Activated naive CD8-positive, alpha-beta T cell treated with anti-CD3 and anti-CD28 coated beads, Interleukin-2, amount 50 U/mL, for 16 hours (primary cell): Measurements from ENCODE around the gene TRABD2B.

Experiments
- DNase-seq: peaks from one replicate; pipeline ENCODE4 v3.0.0-alpha.2; 2020; ENCODE audit warnings: low read depth, low spot score

The TRABD2B gene

DNA sequence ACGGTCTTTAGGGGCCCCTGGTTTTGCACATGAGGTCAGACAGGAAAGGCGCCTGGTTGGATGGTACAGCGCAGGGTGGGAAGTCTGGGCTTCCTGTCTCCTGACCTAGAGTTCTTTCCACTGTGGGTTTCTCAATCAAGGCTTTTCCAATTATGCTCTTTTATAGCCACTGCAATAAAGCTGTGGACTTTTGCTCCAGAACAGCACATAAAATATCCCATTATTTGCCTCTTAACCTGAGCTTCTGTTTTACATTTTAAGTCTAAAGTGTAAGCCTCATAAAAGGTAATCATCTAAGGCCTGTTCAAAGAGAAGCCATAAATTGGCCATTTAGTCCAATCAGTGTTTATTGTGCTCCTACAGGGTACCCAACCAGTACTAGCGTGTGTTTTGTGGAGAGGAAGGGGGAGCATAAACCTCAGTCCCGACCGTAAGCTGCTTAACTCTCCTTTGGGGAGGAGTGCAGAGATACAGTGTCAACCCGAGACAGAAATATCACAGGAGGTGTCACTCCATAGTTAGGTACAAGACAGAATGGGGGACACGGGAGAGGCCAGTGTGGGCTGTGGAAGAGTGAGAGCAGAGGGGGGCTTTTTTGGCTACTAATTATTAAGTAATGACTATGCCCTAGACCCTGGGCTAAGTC, 270.0 kb downstream of the TRABD2B start:
- DNase-seq, result no peak

GRCh38 chr1:47725992-47726855, 271.0 kb downstream of the TRABD2B start:
- peak; percentile 25 for DNase-seq

DNA sequence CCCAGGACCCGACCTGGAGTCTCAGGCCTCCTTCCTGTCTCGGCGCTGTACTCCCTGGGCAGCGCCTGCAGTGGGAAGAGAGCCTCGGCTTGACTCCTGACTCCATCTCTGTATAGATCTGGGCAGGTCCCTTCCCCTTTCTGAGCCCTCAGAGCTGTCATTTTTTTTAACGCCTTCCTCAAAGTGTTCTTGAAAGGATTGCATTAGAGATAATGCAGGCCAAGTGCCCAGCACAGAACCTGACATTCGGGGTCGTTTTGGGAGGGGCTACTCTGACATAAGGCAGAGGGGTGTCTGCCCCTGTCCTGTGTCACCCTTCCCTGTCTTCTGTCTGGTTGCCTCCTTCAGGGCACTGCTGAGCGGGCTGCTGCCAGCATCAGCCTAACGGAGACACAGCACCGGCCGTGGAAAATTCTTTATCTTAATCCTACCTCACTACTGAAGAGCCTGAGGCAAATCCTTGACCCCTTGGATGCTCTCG, 271.6 kb downstream of the TRABD2B start:
- DNase-seq, result no peak

GRCh38 chr1:47725000-47725473, 272.1 kb downstream of the TRABD2B start:
- DNase-seq, result no peak

DNA sequence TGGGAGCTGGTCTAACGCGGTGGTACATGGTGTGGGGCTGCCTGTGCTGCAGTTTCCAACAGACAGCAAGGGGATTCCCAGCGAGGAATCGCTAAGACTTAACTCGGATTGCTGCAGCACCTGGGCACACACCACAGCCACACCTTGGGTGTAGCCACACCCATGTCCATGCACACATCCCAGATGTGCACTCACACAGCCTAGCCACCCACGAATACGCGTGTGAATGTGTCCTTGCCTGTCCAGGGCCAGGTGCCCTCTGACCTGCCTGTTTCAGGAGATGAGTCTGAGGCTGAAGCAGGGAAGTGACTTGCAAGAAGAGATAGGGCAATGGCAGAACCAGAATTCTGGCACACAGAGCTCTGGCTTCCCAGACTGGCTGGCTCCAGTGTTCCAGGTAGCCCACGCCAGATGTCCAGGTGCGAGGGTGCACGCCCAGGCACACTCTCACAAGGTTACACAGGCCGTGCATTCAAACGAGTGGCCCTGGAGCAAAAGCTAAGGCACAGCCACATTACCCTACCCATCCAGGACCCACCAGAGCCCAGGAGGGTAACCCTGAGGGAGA, 272.7 kb downstream of the TRABD2B start:
- DNase-seq, result no peak

GRCh38 chr1:47722909-47723580, 274.1 kb downstream of the TRABD2B start:
- DNase-seq, result no peak

DNA sequence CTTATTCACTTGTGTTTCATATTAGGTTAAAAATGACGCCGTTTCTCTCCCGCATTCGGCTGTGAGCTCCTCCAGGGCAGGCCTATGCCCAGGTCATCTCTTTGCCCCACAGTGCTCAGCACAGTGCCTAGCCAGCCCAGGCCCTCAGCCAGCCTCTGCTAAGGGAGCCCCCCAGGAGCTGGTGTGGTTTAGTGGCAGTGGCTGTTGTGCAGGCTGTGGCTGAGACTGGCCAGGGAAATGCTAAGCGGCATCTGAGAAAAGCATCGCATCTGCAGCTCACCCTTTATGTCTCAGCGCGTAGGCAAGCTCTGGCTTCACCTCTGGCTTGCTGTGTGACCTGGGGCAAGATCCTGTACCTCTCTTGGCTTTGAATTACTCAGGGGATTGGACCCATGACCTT, 275.1 kb downstream of the TRABD2B start:
- DNase-seq, result no peak

DNA sequence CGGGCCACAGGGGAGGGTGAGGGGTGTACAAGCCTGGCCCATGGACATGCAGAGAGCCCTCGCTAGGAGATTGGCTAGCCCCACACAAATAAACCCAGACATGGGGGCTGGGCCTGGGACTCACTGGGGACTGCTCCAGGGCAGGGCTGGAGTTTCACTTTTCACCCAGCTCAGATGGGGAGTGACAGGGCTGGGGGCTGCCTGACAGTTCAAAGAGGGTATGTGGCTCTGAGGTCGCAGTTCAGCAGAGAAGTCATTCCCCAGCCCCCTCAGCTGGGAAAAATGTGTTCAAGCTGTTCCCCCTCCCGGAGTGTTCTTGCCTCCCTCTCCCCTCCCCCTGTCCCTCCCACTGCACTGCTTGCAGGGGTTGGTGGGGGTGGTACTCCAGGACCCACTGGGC, 277.1 kb downstream of the TRABD2B start:
- DNase-seq, result no peak

DNA sequence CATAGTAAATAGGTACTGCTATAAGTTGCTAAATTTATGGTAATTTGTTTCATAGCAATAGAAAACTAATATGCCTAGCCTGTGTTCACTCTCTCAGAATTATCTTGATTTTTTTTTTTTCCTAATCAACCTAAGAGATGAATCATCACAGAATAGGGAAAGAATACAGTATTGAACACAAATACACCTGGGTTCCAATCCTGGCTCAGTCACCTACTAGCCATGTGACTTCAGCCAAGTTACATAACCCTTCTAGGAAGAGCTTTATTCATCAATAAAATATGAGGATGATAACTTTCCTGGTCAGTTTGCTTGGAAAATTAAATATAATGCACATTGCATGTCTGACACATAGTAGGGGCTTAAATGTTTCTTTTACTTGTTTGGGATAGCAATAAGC, 279.8 kb downstream of the TRABD2B start:
- no peak for DNase-seq

- DNase-seq, result no peak
Observed at GRCh38 chr1:47713975-47714767, 283.0 kb downstream of the TRABD2B start.

DNA sequence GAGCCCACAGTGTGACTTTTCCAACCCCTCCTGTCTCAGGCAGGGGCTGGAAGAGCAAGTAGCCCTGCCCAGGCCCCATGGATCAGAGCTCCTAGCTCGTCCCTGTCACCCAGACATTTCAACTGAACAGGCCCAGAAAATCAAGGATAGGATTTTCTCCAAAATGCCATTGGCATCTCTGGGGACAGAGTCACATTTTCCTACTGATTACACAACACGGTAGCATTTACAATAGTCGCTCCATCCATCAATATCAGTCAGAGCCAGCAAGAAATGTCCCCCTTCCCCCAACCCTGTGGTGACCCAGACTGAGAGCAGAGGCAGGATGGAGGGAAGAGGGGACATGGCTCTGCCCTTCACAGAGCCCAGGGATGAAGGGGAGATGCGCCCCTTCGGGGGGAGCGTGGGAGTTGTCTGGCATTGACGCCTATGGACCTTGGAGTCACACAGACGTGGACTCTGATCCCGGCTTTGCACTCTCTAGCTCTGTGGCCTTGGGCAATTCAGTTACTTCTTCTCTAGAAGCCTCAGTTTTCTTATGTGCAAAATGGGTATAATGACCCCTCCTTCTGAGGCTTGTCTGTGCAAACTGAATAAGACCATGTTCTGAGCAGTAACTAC, 283.7 kb downstream of the TRABD2B start:
- no peak for DNase-seq

GRCh38 chr1:47712596-47713299, 284.4 kb downstream of the TRABD2B start:
- no peak for DNase-seq

GRCh38 chr1:47711848-47712492, 285.2 kb downstream of the TRABD2B start:
- no peak for DNase-seq

DNA sequence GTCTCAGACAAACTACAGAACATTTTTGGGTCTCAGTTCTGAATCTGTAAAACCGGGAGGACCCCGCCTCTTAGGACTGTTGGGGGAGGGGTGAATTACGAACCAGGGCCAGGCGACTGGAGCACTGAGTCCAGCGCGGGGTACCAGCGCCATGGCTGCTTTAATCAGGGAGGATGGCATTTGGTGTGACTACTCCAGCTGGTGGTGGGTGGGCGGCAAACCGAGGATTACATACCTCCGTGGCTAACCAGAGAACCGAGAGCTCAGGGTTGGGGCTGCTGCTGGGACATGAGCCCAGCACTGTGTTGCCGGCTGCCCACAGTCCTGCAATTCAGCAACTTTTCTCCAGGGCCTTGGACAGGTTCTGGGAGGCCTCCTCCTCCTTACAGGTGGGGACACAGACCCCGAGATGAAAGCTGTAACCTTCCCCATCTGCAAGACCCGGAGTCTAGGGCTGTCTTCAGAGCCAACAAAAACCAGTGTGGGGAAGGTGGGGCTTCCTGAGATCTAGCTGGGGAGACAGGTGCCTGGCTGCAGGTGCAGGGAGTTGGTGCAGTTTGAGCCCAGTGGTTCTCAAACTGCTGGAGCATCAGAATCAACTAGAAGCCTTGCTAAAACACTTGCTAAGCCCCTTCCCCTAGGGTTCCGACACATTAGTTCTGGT, 285.9 kb downstream of the TRABD2B start:
- DNase-seq, result no peak
